ENCODE measurements around the gene RSPO3.

GRCh38 chr6:127083231-127083962 is 35.1 kb upstream of the RSPO3 start:
- TF ChIP-seq, protein P1, sequence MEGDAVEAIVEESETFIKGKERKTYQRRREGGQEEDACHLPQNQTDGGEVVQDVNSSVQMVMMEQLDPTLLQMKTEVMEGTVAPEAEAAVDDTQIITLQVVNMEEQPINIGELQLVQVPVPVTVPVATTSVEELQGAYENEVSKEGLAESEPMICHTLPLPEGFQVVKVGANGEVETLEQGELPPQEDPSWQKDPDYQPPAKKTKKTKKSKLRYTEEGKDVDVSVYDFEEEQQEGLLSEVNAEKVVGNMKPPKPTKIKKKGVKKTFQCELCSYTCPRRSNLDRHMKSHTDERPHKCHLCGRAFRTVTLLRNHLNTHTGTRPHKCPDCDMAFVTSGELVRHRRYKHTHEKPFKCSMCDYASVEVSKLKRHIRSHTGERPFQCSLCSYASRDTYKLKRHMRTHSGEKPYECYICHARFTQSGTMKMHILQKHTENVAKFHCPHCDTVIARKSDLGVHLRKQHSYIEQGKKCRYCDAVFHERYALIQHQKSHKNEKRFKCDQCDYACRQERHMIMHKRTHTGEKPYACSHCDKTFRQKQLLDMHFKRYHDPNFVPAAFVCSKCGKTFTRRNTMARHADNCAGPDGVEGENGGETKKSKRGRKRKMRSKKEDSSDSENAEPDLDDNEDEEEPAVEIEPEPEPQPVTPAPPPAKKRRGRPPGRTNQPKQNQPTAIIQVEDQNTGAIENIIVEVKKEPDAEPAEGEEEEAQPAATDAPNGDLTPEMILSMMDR (IDR thresholded peaks at IDR 0.05; ENCODE audit: low read depth, low read length, poor library complexity, severe bottlenecking) = no peak
- no peak for TF ChIP-seq EZH2phosphoT487 (IDR thresholded peaks at IDR 0.05; ENCODE audit: borderline replicate concordance, low read length)

Data from DOHH2 (cell line).